ENCODE results near the gene NAPSA. TPM values are rescaled to one million over a fixed set of nuclear protein-coding genes. Genes with fewer than 3 reads are reported as not detected.

NAPSA gene
- total RNA-seq, 1 donor from 2014 or later, result not detected

DNA sequence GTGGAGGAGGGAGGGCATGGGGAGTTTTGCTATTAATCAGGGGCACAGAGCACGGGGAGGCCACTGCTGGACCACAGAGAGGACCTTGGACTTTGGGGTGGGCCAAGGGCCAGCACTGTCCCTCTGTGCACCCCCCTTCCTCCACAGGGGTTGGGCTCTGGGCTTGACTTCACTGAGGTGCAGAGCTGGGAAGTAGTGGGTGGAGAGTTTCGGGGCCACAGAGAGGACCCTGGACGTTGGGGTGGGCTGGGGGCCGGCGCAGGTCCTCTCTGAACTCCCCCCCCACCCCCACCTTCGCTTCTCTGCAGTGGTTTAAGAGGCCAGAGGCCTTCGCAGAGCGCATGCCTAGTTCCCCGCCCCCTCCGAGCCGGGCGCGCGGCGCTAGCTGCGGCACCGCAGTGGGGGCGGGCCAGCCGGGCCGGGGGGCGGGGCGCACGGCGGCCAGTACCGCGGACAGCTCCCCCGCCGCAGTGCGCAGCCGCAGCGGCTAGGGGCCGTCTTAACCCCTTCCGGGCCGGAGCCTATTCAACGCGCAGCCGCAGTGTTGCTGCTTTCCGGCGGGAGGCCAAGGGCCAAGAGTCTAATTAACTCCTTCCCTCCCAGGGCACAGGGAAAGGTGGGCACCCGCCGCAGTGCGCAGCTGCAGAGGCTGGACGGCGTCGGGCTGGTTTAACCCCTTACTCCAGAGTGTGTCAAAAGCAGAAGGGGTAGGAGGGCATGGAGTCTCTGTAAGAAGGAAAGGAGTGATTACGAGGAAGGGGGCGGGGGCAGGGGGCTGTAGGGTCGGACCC lies 39.9 kb downstream of the NAPSA start:
- Histone ChIP-seq H3K9ac (ENCODE audit: low read length) (no peak overlapping the region), H4K20me1 (ENCODE audit: insufficient read depth, low read length) (no peaks in the 10 kb centered on the region), H2AFZ (ENCODE audit: low read depth, low read length) (no peak overlapping the region), H3K4me2 (ENCODE audit: low read length) (no peak overlapping the region), H3K79me2 (ENCODE audit: insufficient read depth, low read length) (no peaks in the 10 kb centered on the region), H3K4me1 (ENCODE audit: insufficient read depth, low read length) (peaks cover 3% of the 10 kb centered on the region), H3K4me3 (ENCODE audit: insufficient read depth, low read depth, low read length) (no peak overlapping the region), H3K36me3 (ENCODE audit: insufficient read depth, low read length) (no peaks in the 10 kb centered on the region), H3K27me3 (ENCODE audit: insufficient read depth, low read length) (peaks cover 24% of the 10 kb centered on the region), H3K27ac (ENCODE audit: low read depth, low read length) (no peak overlapping the region), H3K9me3 (ENCODE audit: insufficient read depth, low read depth, low read length) (peaks cover 5% of the 10 kb centered on the region)
- Mint-ChIP-seq H3K9me3 (ENCODE audit: unreplicated experiment) (peaks cover 37% of the 10 kb centered on the region), H3K4me3 (ENCODE audit: unreplicated experiment) (no peak overlapping the region), H3K27ac (ENCODE audit: unreplicated experiment) (no peak overlapping the region), H3K36me3 (ENCODE audit: low read depth, unreplicated experiment) (no peaks in the 10 kb centered on the region), H3K27me3 (ENCODE audit: low read depth, unreplicated experiment) (no peaks in the 10 kb centered on the region), H3K4me1 (ENCODE audit: low read depth, unreplicated experiment) (no peaks in the 10 kb centered on the region)
- DNase-seq (ENCODE audit: low read depth), result no peak
- TF ChIP-seq EZH2 (IDR thresholded peaks at IDR 0.05; ENCODE audit: insufficient read depth, low read length), result no peak
- TF ChIP-seq, protein P1, sequence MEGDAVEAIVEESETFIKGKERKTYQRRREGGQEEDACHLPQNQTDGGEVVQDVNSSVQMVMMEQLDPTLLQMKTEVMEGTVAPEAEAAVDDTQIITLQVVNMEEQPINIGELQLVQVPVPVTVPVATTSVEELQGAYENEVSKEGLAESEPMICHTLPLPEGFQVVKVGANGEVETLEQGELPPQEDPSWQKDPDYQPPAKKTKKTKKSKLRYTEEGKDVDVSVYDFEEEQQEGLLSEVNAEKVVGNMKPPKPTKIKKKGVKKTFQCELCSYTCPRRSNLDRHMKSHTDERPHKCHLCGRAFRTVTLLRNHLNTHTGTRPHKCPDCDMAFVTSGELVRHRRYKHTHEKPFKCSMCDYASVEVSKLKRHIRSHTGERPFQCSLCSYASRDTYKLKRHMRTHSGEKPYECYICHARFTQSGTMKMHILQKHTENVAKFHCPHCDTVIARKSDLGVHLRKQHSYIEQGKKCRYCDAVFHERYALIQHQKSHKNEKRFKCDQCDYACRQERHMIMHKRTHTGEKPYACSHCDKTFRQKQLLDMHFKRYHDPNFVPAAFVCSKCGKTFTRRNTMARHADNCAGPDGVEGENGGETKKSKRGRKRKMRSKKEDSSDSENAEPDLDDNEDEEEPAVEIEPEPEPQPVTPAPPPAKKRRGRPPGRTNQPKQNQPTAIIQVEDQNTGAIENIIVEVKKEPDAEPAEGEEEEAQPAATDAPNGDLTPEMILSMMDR (IDR thresholded peaks at IDR 0.05; ENCODE audit: insufficient read depth, low read depth, low read length), result no peak
- FAIRE-seq, result no peak

DNA sequence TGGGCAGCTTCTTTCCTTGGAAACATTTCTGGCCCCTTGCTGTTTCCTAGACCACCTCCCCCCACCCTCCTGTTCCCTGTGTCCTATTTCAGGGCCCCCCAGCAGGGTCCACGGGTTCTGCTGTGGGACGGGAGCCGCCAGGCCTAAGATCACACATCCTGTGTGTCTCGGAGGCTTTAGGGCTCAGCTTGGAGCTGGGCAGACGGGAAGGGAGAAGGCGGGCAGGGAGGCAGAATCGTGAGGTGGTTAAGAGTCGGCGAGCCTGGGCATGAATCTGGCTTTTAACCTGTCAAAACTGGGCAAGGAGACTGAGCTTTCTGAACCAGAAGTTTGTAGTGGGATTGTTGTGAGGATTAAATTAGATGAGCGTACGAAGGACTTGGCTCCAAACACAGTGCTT lies 41.1 kb downstream of the NAPSA start:
- Mint-ChIP-seq H3K27ac (ENCODE audit: unreplicated experiment) (no peak overlapping the region), H3K36me3 (ENCODE audit: low read depth, unreplicated experiment) (no peaks in the 10 kb centered on the region), H3K9me3 (ENCODE audit: unreplicated experiment) (peaks cover 29% of the 10 kb centered on the region), H3K27me3 (ENCODE audit: low read depth, unreplicated experiment) (peaks cover 1% of the 10 kb centered on the region), H3K4me3 (ENCODE audit: unreplicated experiment) (no peak overlapping the region), H3K4me1 (ENCODE audit: low read depth, unreplicated experiment) (no peaks in the 10 kb centered on the region)
- H3K9ac ChIP-seq (ENCODE audit: low read length), result no peak overlapping the region
- H3K4me2 ChIP-seq (ENCODE audit: low read length), result no peak overlapping the region
- no peaks in the 10 kb centered on the region for H4K20me1 ChIP-seq (ENCODE audit: insufficient read depth, low read length)
- FAIRE-seq (no peak), DNase-seq (ENCODE audit: low read depth) (no peak)
- no peaks in the 10 kb centered on the region for H3K36me3 ChIP-seq (ENCODE audit: insufficient read depth, low read length)
- H3K27ac ChIP-seq (ENCODE audit: low read depth, low read length), result no peak overlapping the region
- H3K4me3 ChIP-seq (ENCODE audit: insufficient read depth, low read depth, low read length), result no peak overlapping the region
- no peaks in the 10 kb centered on the region for H3K79me2 ChIP-seq (ENCODE audit: insufficient read depth, low read length)
- peaks cover 2% of the 10 kb centered on the region for H3K9me3 ChIP-seq (ENCODE audit: insufficient read depth, low read depth, low read length)
- H3K27me3 ChIP-seq (ENCODE audit: insufficient read depth, low read length), result peaks cover 18% of the 10 kb centered on the region
- H2AFZ ChIP-seq (ENCODE audit: low read depth, low read length), result no peak overlapping the region
- H3K4me1 ChIP-seq (ENCODE audit: insufficient read depth, low read length), result no peaks in the 10 kb centered on the region
- TF ChIP-seq, protein P1 (IDR thresholded peaks at IDR 0.05; ENCODE audit: insufficient read depth, low read depth, low read length), result no peak
- TF ChIP-seq EZH2 (IDR thresholded peaks at IDR 0.05; ENCODE audit: insufficient read depth, low read length), result no peak

GRCh38 chr19:50323782-50324133 lies 41.7 kb downstream of the NAPSA start:
- H3K27ac ChIP-seq (ENCODE audit: low read depth, low read length), result no peak overlapping the region
- H3K36me3 ChIP-seq (ENCODE audit: insufficient read depth, low read length), result no peaks in the 10 kb centered on the region
- H3K79me2 ChIP-seq (ENCODE audit: insufficient read depth, low read length), result no peaks in the 10 kb centered on the region
- DNase-seq (ENCODE audit: low read depth) (no peak), FAIRE-seq (no peak)
- no peaks in the 10 kb centered on the region for H3K4me1 ChIP-seq (ENCODE audit: insufficient read depth, low read length)
- H3K4me2 ChIP-seq (ENCODE audit: low read length), result no peak overlapping the region
- peaks cover 2% of the 10 kb centered on the region for H3K27me3 Mint-ChIP-seq (ENCODE audit: low read depth, unreplicated experiment)
- TF ChIP-seq EZH2 (IDR thresholded peaks at IDR 0.05; ENCODE audit: insufficient read depth, low read length), result no peak
- TF ChIP-seq, protein P1 (IDR thresholded peaks at IDR 0.05; ENCODE audit: insufficient read depth, low read depth, low read length), result no peak
- peaks cover 2% of the 10 kb centered on the region for H3K9me3 ChIP-seq (ENCODE audit: insufficient read depth, low read depth, low read length)
- H2AFZ ChIP-seq (ENCODE audit: low read depth, low read length), result no peak overlapping the region
- no peaks in the 10 kb centered on the region for H4K20me1 ChIP-seq (ENCODE audit: insufficient read depth, low read length)
- no peaks in the 10 kb centered on the region for H3K36me3 Mint-ChIP-seq (ENCODE audit: low read depth, unreplicated experiment)
- peaks cover 28% of the 10 kb centered on the region for H3K9me3 Mint-ChIP-seq (ENCODE audit: unreplicated experiment)
- H3K27ac Mint-ChIP-seq (ENCODE audit: unreplicated experiment), result no peak overlapping the region
- H3K4me3 Mint-ChIP-seq (ENCODE audit: unreplicated experiment), result no peak overlapping the region
- no peak overlapping the region for H3K4me3 ChIP-seq (ENCODE audit: insufficient read depth, low read depth, low read length)
- no peaks in the 10 kb centered on the region for H3K4me1 Mint-ChIP-seq (ENCODE audit: low read depth, unreplicated experiment)
- H3K27me3 ChIP-seq (ENCODE audit: insufficient read depth, low read length), result peaks cover 18% of the 10 kb centered on the region
- H3K9ac ChIP-seq (ENCODE audit: low read length), result no peak overlapping the region

Measured in astrocyte (in vitro differentiated cells and primary cell).